Measurements from ENCODE around the gene MYOM1.
"Not testable (repeated sequence)": the region's sequence is repeated elsewhere in the genome, so short reads cannot be mapped to it uniquely, and the experiment has no call there.

The MYOM1 gene

GRCh38 chr18:3217948-3218647 is 1.7 kb downstream of the MYOM1 start:
- DNase-seq, result no peak

GRCh38 chr18:3216987-3217386 is 2.8 kb downstream of the MYOM1 start:
- DNase-seq, result no peak

- no peak for DNase-seq
Measured at GRCh38 chr18:3214855-3215637, 4.7 kb downstream of the MYOM1 start.

- DNase-seq, result no peak
Measured at GRCh38 chr18:3213300-3214059, 6.3 kb downstream of the MYOM1 start.

GRCh38 chr18:3212657-3213056 is 7.1 kb downstream of the MYOM1 start:
- DNase-seq, result no peak

- no peak for DNase-seq
Measured at GRCh38 chr18:3211236-3211992, 8.4 kb downstream of the MYOM1 start.

- DNase-seq, result no peak
Measured at GRCh38 chr18:3209859-3210569, 9.8 kb downstream of the MYOM1 start.

- no peak for DNase-seq
Measured at GRCh38 chr18:3207565-3207964, 12.2 kb downstream of the MYOM1 start.

GRCh38 chr18:3205239-3205638 is 14.5 kb downstream of the MYOM1 start:
- no peak for DNase-seq

- no peak for DNase-seq
Measured at GRCh38 chr18:3199942-3200645, 19.7 kb downstream of the MYOM1 start.

- not testable (repeated sequence) for DNase-seq
Measured at GRCh38 chr18:3198260-3198860, 21.4 kb downstream of the MYOM1 start.

GRCh38 chr18:3194947-3195612 is 24.7 kb downstream of the MYOM1 start:
- no peak for DNase-seq

- no peak for DNase-seq
Measured at GRCh38 chr18:3193331-3193730, 26.4 kb downstream of the MYOM1 start.

- no peak for DNase-seq
Measured at GRCh38 chr18:3192752-3193151, 27.0 kb downstream of the MYOM1 start.

GRCh38 chr18:3192286-3192685 is 27.5 kb downstream of the MYOM1 start:
- no peak for DNase-seq

- DNase-seq, result no peak
Measured at GRCh38 chr18:3190610-3191009, 29.2 kb downstream of the MYOM1 start.

GRCh38 chr18:3189884-3190283 is 29.9 kb downstream of the MYOM1 start:
- no peak for DNase-seq

- no peak for DNase-seq
Measured at GRCh38 chr18:3186678-3187658, 32.8 kb downstream of the MYOM1 start.

- no peak for DNase-seq
Measured at GRCh38 chr18:3184275-3184963, 35.3 kb downstream of the MYOM1 start.

Data from activated effector memory CD4-positive, alpha-beta T cell treated with anti-CD3 and anti-CD28 coated beads, Interleukin-2, amount 50 U/mL, for 16 hours (primary cell).